Dedifferentiated amniotic fluid mesenchymal stem cell (primary cell): ENCODE results near the gene GPNMB.

Experiments
- DNase-seq: peaks from one replicate; pipeline ENCODE4 v3.0.0-alpha.2; 2016; ENCODE audit errors: extremely low spot score

Gene GPNMB

DNA sequence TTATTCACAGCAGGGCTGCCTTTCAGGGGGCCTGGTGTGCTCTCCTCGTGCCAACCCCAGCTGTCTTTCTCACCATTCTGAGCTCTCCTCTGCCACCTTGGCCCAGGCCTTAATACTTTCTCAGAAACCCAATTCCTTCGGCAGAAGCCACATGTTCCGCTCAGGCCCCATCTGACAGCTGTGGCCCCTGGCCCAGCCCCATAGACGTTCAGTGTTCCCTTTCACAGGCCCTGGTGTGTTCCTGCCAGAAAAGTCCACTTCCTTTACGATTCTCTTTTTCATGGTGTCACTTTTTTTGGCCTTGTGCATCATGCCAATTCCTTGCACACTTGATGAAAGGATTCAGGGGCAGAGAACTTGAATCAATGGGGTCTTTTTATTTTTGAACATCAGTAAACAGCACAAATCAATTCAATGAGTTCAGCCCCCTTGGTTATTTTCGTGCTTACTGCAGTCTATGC, 15.9 kb upstream of the GPNMB start:
- DNase-seq = no peak

GRCh38 chr7:23232966-23233365, 13.6 kb upstream of the GPNMB start:
- DNase-seq = no peak

DNA sequence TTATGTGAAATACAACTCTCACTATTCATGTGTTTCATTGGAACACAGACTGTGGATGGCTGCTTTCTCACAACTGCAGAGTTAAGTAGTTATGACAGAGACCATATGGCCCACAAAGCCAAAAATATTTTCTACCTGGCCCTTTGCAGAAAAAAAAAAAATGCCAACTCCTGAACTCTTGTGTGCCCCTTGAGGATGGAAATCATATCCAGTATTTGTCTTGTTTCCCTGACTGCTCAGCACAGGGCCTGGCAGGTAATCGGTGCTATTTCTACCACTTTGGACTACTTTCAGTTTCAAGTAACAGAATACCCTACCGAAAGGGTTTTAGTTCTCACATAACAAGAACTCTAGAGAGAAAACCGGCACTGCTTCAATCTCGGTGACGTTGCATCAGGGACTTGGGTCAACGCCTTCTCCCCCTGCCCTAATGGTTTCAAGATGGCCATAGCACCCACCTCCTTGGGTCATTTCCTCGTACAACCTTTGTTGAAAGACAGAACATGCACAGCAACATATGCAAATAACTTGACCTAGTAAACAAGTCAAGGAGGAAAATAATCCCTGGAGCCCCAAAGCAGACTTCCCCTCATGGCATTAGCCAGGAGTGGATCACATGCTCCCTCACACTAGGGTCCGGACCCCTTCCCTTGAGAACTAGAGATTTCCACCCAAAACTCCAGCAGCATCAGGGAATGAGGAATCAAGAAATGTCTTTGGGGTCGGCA, 11.8 kb upstream of the GPNMB start:
- DNase-seq = no peak

GRCh38 chr7:23235813-23236221, 10.8 kb upstream of the GPNMB start:
- no peak for DNase-seq

DNA sequence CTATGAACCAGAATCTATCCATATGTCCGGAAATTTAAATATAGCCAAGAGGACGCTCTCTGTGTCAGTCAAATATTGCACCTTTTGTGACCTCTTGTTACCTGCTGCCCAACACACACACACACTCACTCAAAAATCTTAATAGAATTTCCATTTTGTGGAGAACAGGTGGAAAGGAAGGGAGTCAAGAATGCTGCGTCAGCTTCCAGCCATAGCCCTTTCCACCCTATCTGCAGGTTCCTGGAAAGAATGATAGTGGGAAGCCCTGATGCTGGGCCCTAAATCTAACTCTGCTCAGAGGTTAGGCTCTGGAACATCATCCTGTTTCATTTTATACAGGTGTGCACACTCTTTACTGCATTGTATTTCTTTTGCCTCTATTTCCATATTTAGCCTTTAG, 9.6 kb upstream of the GPNMB start:
- no peak for DNase-seq

GRCh38 chr7:23238983-23239652, 7.5 kb upstream of the GPNMB start:
- DNase-seq = no peak

DNA sequence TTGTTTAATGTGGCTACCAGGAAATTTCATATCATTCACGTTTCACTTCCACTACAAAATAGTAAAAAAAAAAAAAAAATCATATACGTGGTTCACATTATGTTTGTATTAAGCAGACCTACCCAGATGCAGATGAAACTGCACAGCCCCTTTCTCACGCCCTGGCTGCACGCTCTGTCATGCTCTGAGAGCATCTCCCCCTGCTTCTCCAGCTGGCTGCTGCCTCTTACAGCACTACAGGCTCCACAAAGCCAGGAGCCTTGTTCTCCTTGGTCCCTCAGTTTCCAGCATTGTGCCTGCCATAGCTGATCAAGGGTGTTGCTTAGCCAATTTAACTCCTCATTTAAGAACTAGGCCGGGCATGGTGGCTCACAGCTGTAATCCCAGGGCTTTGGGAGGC, 6.9 kb upstream of the GPNMB start:
- DNase-seq = no peak

- no peak for DNase-seq
These were observed 4.3 kb upstream of the GPNMB start for GRCh38 chr7:23242321-23242720.

GRCh38 chr7:23242935-23243334, 3.6 kb upstream of the GPNMB start:
- no peak for DNase-seq

GRCh38 chr7:23247046-23247602, 549 bp downstream of the GPNMB start:
- peak; percentile 16 for DNase-seq

DNA sequence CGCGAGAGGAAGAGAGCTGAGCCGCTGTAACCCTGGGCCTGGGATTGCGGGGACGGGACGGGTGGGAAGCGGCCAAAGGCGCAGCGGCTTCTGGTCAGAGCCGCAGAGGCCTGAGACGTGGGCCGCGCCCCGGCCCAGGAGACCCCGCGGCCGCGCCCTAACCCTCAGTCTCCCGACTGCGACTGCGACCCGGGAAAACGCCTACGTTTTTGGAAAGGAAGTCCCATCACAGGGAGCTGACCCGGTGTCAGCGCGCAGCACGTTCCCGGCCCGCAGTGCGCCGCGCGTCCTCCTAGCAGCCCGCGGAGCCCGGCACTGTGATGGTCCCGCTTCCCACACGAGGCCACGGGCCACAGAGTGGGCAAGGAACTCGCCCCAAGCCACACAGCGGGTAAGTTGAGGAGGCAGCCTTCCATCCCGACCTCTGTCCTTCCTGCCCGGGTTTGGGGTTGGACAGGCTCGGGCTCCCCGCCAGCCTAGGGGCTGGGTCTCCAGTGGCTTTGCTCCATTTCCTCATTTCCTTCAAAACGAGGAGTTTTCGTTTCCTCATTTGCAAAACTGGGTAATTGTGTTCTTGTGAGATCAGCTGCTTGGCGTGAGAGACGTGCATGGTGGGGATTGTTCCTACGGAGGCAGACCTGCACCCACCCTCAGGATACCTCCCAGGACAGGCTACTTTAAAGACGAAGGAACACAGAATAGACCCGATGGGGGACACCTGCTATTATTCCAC, 1.2 kb downstream of the GPNMB start:
- no peak for DNase-seq

- no peak for DNase-seq
These were observed 2.9 kb downstream of the GPNMB start for GRCh38 chr7:23249486-23249885.

DNA sequence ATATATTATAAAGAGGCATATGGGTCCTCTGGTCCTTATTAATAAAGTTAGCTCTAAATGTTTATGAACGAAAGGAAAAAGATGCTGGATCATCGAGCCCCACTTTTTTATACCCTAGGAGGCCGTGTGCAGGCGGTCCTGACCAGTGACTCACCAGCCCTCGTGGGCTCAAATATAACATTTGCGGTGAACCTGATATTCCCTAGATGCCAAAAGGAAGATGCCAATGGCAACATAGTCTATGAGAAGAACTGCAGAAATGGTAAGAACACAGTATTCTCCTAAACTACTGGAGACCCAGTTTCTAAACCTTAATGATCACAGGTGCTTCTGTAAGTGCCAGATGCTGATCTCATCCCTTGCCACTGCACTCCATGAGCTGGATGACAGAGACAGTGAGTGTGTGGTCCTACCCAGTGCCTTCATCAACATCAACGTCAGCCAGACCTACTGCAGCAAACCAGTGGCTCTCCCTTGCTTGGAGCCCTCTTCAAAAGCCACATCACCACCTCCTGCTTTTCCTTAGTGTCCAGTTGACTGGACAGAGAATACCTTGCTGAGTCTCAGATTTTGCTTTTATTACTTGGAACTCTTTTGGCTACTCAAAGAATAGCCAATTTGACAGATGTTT, 7.6 kb downstream of the GPNMB start:
- no peak for DNase-seq

DNA sequence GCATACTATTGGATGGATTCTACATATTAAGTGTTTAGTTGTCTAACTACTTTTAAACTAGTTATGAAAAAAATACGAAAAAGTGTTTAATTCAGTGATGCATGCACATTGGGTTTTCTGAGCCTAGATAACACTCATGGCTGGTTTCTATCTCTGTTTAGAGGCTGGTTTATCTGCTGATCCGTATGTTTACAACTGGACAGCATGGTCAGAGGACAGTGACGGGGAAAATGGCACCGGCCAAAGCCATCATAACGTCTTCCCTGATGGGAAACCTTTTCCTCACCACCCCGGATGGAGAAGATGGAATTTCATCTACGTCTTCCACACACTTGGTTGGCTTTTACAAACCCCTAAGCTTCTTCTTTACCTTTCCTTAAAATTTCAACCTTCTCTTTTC, 10.2 kb downstream of the GPNMB start:
- DNase-seq = no peak

- no peak for DNase-seq
These were observed 13.8 kb downstream of the GPNMB start for GRCh38 chr7:23260371-23260770.

GRCh38 chr7:23261843-23262452, 15.4 kb downstream of the GPNMB start:
- peak; percentile 53 for DNase-seq

- DNase-seq = no peak
These were observed 18.4 kb downstream of the GPNMB start for GRCh38 chr7:23264916-23265458.

GRCh38 chr7:23266918-23267317, 20.3 kb downstream of the GPNMB start:
- DNase-seq = no peak

- no peak for DNase-seq
These were observed 20.8 kb downstream of the GPNMB start for GRCh38 chr7:23267357-23267756.

DNA sequence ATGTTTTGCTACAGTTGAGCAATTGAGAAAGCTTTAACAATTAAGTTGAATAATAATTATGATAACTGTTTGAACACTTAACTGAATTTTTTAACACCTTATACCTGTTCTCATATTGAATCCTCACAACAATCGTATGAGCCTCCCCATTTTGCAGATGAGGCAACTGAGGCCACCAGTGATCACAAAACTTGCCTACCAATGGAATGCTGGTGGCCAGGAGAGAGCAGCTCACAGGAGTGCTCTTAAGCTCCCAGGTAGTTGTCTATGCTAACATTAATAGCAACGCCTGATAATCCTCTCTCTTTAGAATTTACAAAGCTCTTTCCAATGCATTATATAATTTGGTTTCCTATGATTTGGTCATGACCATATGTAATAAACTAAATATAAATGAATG, 21.6 kb downstream of the GPNMB start:
- DNase-seq = no peak

DNA sequence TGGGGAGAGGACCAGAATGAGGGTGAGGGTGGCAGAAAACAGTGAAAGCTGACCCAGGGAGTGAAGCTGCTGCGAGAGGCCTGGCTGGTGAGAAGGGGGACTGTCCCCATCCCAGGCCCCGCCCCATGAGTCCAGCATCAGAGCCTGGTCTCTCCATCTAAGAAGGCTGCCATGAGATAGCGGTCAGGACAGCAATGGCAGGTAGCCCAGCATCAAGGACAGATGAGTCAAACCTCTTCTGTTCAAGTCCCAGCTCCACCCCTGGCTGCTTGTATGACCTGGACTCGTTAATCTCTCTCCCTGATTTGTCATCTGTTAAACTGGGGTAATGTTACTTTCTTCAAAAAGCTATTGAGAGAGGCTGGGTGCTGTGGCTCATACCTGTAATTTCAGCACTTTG, 22.2 kb downstream of the GPNMB start:
- DNase-seq = no peak
